Measurements from ENCODE around the gene C11orf21.

C11orf21 gene

DNA sequence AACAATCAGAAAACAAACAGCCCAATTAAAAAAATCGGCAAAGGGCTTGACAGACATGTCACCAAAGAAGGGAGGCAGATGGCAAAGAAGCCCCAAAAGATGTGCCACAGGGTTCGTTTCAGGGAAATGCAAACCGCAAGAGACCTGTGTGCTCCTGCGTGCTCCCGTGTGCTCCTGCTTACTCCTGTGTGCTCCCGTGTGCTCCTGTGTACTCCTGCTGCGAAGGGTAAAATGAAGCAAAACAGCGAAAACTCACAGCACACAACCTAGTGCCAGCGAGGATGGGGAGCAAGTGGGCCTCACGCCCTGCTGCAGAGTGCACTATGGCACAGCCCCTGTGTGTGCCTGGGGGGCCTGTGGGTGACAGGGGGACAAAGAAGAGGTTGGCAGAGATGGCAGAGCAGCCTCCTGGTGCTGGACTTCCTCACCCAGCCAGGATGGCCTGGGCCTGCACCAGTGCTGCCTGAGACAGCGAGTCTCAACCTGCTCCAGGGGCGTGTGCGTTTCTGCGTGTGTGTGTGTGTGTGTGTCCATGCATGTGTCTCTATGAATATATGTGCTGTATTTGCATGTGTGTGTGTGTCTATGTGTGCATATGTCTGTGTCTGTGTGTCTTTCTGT is 45.3 kb downstream of the C11orf21 start:
- TF ChIP-seq, protein P1, sequence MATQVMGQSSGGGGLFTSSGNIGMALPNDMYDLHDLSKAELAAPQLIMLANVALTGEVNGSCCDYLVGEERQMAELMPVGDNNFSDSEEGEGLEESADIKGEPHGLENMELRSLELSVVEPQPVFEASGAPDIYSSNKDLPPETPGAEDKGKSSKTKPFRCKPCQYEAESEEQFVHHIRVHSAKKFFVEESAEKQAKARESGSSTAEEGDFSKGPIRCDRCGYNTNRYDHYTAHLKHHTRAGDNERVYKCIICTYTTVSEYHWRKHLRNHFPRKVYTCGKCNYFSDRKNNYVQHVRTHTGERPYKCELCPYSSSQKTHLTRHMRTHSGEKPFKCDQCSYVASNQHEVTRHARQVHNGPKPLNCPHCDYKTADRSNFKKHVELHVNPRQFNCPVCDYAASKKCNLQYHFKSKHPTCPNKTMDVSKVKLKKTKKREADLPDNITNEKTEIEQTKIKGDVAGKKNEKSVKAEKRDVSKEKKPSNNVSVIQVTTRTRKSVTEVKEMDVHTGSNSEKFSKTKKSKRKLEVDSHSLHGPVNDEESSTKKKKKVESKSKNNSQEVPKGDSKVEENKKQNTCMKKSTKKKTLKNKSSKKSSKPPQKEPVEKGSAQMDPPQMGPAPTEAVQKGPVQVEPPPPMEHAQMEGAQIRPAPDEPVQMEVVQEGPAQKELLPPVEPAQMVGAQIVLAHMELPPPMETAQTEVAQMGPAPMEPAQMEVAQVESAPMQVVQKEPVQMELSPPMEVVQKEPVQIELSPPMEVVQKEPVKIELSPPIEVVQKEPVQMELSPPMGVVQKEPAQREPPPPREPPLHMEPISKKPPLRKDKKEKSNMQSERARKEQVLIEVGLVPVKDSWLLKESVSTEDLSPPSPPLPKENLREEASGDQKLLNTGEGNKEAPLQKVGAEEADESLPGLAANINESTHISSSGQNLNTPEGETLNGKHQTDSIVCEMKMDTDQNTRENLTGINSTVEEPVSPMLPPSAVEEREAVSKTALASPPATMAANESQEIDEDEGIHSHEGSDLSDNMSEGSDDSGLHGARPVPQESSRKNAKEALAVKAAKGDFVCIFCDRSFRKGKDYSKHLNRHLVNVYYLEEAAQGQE (IDR thresholded peaks at IDR 0.05; ENCODE audit: insufficient replicate concordance, low read depth), result no peak
- TF ChIP-seq GABPA (IDR thresholded peaks at IDR 0.05; ENCODE audit: low read depth) (no peak), POLR2AphosphoS5 (IDR thresholded peaks at IDR 0.05; ENCODE audit: low read depth) (no peak), SPI1 (IDR thresholded peaks at IDR 0.05; ENCODE audit: borderline replicate concordance, low read depth) (no peak)
- TF ChIP-seq, protein P2, sequence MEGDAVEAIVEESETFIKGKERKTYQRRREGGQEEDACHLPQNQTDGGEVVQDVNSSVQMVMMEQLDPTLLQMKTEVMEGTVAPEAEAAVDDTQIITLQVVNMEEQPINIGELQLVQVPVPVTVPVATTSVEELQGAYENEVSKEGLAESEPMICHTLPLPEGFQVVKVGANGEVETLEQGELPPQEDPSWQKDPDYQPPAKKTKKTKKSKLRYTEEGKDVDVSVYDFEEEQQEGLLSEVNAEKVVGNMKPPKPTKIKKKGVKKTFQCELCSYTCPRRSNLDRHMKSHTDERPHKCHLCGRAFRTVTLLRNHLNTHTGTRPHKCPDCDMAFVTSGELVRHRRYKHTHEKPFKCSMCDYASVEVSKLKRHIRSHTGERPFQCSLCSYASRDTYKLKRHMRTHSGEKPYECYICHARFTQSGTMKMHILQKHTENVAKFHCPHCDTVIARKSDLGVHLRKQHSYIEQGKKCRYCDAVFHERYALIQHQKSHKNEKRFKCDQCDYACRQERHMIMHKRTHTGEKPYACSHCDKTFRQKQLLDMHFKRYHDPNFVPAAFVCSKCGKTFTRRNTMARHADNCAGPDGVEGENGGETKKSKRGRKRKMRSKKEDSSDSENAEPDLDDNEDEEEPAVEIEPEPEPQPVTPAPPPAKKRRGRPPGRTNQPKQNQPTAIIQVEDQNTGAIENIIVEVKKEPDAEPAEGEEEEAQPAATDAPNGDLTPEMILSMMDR (IDR thresholded peaks at IDR 0.05; ENCODE audit: insufficient read depth, low read length), result no peak
- peaks cover 13% of the 10 kb centered on the region for H3K27me3 ChIP-seq (ENCODE audit: insufficient read depth, poor library complexity, severe bottlenecking)
- H3K4me3 ChIP-seq (replicated peaks; ENCODE audit: insufficient read depth, low read length), result no peak overlapping the region
- no peak for DNase-seq (ENCODE audit: low read depth in 1 of 2, low spot score in 1 of 2)
- H3K27ac ChIP-seq (replicated peaks), result no peak overlapping the region

DNA sequence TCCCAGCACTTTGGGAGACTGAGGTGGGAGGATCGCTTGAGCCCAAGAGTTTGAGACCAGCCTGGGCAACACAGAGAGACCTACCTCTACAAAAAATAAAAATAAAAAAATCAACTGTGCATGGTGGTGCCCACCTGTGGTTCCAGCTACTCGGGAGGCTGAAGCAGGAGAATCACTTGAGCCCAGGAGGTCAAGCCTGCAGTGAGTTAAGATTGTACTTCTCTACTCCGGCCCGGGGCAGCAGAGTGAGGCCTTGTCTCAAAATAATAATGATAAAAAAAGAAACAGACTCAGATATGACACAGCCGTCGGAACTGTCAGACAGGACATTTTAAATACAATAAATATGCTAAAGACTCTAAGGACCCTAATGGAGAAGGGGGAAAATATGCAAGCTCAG is 49.7 kb downstream of the C11orf21 start:
- H3K27me3 ChIP-seq (ENCODE audit: insufficient read depth, poor library complexity, severe bottlenecking), result peaks cover 2% of the 10 kb centered on the region
- TF ChIP-seq POLR2AphosphoS5 (IDR thresholded peaks at IDR 0.05; ENCODE audit: low read depth) (no peak), GABPA (IDR thresholded peaks at IDR 0.05; ENCODE audit: low read depth) (no peak)
- TF ChIP-seq, protein P2 (IDR thresholded peaks at IDR 0.05; ENCODE audit: insufficient read depth, low read length), result no peak
- H3K4me3 ChIP-seq (replicated peaks; ENCODE audit: insufficient read depth, low read length), result no peak overlapping the region
- DNase-seq (ENCODE audit: low read depth in 1 of 2, low spot score in 1 of 2), result no peak
- no peak overlapping the region for H3K27ac ChIP-seq (replicated peaks)

DNA sequence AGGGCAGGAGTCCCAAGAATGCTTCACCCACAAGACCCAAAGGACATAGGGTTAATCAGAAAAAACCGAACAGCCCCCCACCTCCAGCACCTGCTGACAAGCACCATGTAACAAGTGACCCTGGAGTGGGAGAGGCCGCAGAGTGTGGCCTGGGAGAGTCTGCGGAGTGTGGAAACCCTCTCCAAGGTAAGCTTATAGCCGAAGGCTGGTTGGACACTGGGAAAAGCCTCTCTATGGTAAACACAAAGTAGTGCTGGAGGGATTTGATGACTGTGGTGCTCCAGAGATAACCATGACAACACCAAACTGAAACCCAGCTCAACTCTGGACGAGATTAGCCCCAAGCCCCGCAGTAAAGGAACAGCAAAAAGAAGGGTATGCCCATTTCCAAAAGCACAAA is 50.6 kb downstream of the C11orf21 start:
- Histone ChIP-seq H3K27me3 (ENCODE audit: insufficient read depth, poor library complexity, severe bottlenecking) (peaks cover 6% of the 10 kb centered on the region), H3K27ac (replicated peaks) (no peak overlapping the region), H3K4me3 (replicated peaks; ENCODE audit: insufficient read depth, low read length) (no peak overlapping the region)
- no peak for DNase-seq (ENCODE audit: low read depth in 1 of 2, low spot score in 1 of 2)
- TF ChIP-seq, protein P2 (IDR thresholded peaks at IDR 0.05; ENCODE audit: insufficient read depth, low read length), result no peak
- TF ChIP-seq SPI1 (IDR thresholded peaks at IDR 0.05; ENCODE audit: borderline replicate concordance, low read depth), result no peak
- no peak for TF ChIP-seq GABPA (IDR thresholded peaks at IDR 0.05; ENCODE audit: low read depth)
- TF ChIP-seq, protein P1 (IDR thresholded peaks at IDR 0.05; ENCODE audit: insufficient replicate concordance, low read depth), result no peak
- TF ChIP-seq POLR2AphosphoS5 (IDR thresholded peaks at IDR 0.05; ENCODE audit: low read depth), result no peak

DNA sequence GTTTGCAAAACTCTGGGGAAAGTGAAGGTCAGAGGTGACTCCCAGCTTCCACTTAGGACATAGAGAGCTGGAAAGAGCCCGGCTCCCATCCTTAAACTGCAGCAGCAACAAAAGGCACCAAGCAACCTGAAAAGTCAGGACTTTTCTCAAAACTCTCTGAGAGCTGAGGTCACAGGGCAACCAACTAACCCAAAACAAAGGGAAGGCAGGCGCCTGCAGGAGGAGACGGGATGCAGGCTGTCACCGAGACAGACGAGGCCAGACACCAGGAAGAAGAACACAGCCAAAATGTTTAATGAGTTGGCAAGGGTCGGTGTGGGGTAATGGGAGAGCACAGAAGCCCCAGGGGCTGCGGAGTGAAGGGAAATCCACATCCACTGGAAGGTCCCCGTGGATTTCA is 51.2 kb downstream of the C11orf21 start:
- H3K27ac ChIP-seq (replicated peaks), result no peak overlapping the region
- no peak overlapping the region for H3K4me3 ChIP-seq (replicated peaks; ENCODE audit: insufficient read depth, low read length)
- DNase-seq (ENCODE audit: low read depth in 1 of 2, low spot score in 1 of 2), result no peak
- no peak for TF ChIP-seq POLR2AphosphoS5 (IDR thresholded peaks at IDR 0.05; ENCODE audit: low read depth)
- no peak for TF ChIP-seq SPI1 (IDR thresholded peaks at IDR 0.05; ENCODE audit: borderline replicate concordance, low read depth)
- TF ChIP-seq, protein P1 (IDR thresholded peaks at IDR 0.05; ENCODE audit: insufficient replicate concordance, low read depth), result no peak
- TF ChIP-seq GABPA (IDR thresholded peaks at IDR 0.05; ENCODE audit: low read depth), result no peak
- TF ChIP-seq, protein P2 (IDR thresholded peaks at IDR 0.05; ENCODE audit: insufficient read depth, low read length), result no peak
- peaks cover 4% of the 10 kb centered on the region for H3K27me3 ChIP-seq (ENCODE audit: insufficient read depth, poor library complexity, severe bottlenecking)
